T47D (cell line): ENCODE results near the gene ZBTB40.

Experiments used
- DNase-seq, 2 experiments: peaks; one replicate each; pipeline versions ENCODE4 v3.0.0 to v3.0.0-alpha.2; 2011 to 2012; ENCODE audit warnings: low read depth in 1 of 2, low spot score in 1 of 2
- JUND ChIP-seq: IDR thresholded peaks from 2 replicates; pipeline ENCODE4 v1.6.1; 2012; ENCODE audit warnings: low read depth
- in situ Hi-C: cut with HindIII; loops from 2 replicates; pipeline ENCODE4 v1.10.0; 2016; ENCODE audit warnings: low sequenced_read_pairs, low pct_unique_long_range_greater_than_20kb

ZBTB40 gene

GRCh38 chr1:22414244-22414751 is 37.4 kb upstream of the ZBTB40 start:
- DNase-seq = peak; percentile 34 to 94
- in situ Hi-C loops = no loop called here
- no peak; the same call in 1 of the 2 replicates for TF ChIP-seq JUND

GRCh38 chr1:22415489-22415888 is 36.2 kb upstream of the ZBTB40 start:
- DNase-seq = no peak
- in situ Hi-C loops = no loop called here
- TF ChIP-seq JUND = no peak

GRCh38 chr1:22416555-22417454 is 34.8 kb upstream of the ZBTB40 start:
- in situ Hi-C loops = no loop called here
- peak; percentile 30 to 78 for DNase-seq
- TF ChIP-seq JUND = no peak

GRCh38 chr1:22417466-22417865 is 34.2 kb upstream of the ZBTB40 start:
- no peak for TF ChIP-seq JUND
- no peak for DNase-seq
- in situ Hi-C loops = no loop called here

GRCh38 chr1:22418312-22418711 is 33.3 kb upstream of the ZBTB40 start:
- TF ChIP-seq JUND = no peak
- in situ Hi-C loops = no loop called here
- DNase-seq = no peak

- in situ Hi-C loops = no loop called here
- DNase-seq = no peak
- TF ChIP-seq JUND = no peak
Measured at GRCh38 chr1:22418933-22419382, 32.7 kb upstream of the ZBTB40 start.

- in situ Hi-C loops = no loop called here
- TF ChIP-seq JUND = no peak
- peak; percentile 66 to 87 for DNase-seq
Measured at GRCh38 chr1:22420455-22421053, 31.1 kb upstream of the ZBTB40 start.

- TF ChIP-seq JUND = no peak
- no peak for DNase-seq
- in situ Hi-C loops = no loop called here
Measured at GRCh38 chr1:22426781-22427180, 24.9 kb upstream of the ZBTB40 start.

GRCh38 chr1:22428672-22429071 is 23.0 kb upstream of the ZBTB40 start:
- in situ Hi-C loops = no loop called here
- DNase-seq = peak in 1 of 2 experiments; percentile 88
- TF ChIP-seq JUND = no peak

- DNase-seq = no peak
- in situ Hi-C loops = no loop called here
Measured at GRCh38 chr1:22431965-22432364, 19.7 kb upstream of the ZBTB40 start.

GRCh38 chr1:22434717-22435116 is 16.9 kb upstream of the ZBTB40 start:
- in situ Hi-C loops = no loop called here
- DNase-seq = no peak

More at GRCh38 chr1:22431965-22432364, 19.7 kb upstream of the ZBTB40 start:
- no peak for TF ChIP-seq JUND

GRCh38 chr1:22436948-22437347 is 14.7 kb upstream of the ZBTB40 start:
- in situ Hi-C loops = no loop called here
- no peak for TF ChIP-seq JUND

More at GRCh38 chr1:22434717-22435116, 16.9 kb upstream of the ZBTB40 start:
- TF ChIP-seq JUND = no peak

GRCh38 chr1:22437573-22437972 is 14.1 kb upstream of the ZBTB40 start:
- TF ChIP-seq JUND = no peak
- DNase-seq = no peak
- in situ Hi-C loops = no loop called here

More at GRCh38 chr1:22436948-22437347, 14.7 kb upstream of the ZBTB40 start:
- no peak for DNase-seq
